ENCODE data around the gene SNAP47.

The SNAP47 gene

GRCh38 chr1:227732586-227733308 lies 2.5 kb upstream of the SNAP47 start:
- DNase-seq, result no peak

GRCh38 chr1:227733309-227733705 lies 1.9 kb upstream of the SNAP47 start:
- no peak for DNase-seq

- DNase-seq, result no peak
Measured at GRCh38 chr1:227733751-227734545, 1.3 kb upstream of the SNAP47 start.

GRCh38 chr1:227734546-227734855 lies 734 bp upstream of the SNAP47 start:
- no peak for DNase-seq

- no peak for DNase-seq
Measured at GRCh38 chr1:227735539-227736285, 477 bp downstream of the SNAP47 start.

- DNase-seq, result no peak
Measured at GRCh38 chr1:227736814-227737432, 1.7 kb downstream of the SNAP47 start.

- no peak for DNase-seq
Measured at GRCh38 chr1:227738820-227739219, 3.6 kb downstream of the SNAP47 start.

- DNase-seq, result no peak
Measured at GRCh38 chr1:227739636-227740035, 4.4 kb downstream of the SNAP47 start.

- DNase-seq, result no peak
Measured at GRCh38 chr1:227740401-227740960, 5.2 kb downstream of the SNAP47 start.

GRCh38 chr1:227741166-227741870 lies 6.1 kb downstream of the SNAP47 start:
- no peak for DNase-seq

- DNase-seq, result no peak
Measured at GRCh38 chr1:227742738-227743715, 7.8 kb downstream of the SNAP47 start.

GRCh38 chr1:227744668-227745067 lies 9.4 kb downstream of the SNAP47 start:
- DNase-seq, result no peak

- DNase-seq, result no peak
Measured at GRCh38 chr1:227745568-227746265, 10.5 kb downstream of the SNAP47 start.

GRCh38 chr1:227746676-227747075 lies 11.4 kb downstream of the SNAP47 start:
- DNase-seq, result no peak

- no peak for DNase-seq
Measured at GRCh38 chr1:227747382-227747781, 12.1 kb downstream of the SNAP47 start.

GRCh38 chr1:227747948-227748495 lies 12.8 kb downstream of the SNAP47 start:
- no peak for DNase-seq

GRCh38 chr1:227748496-227749182 lies 13.4 kb downstream of the SNAP47 start:
- DNase-seq, result peak; percentile 66

GRCh38 chr1:227749225-227749624 lies 14.0 kb downstream of the SNAP47 start:
- no peak for DNase-seq

GRCh38 chr1:227749916-227750710 lies 14.9 kb downstream of the SNAP47 start:
- no peak for DNase-seq

All from activated CD4-positive, alpha-beta T cell treated with anti-CD3 and anti-CD28 coated beads, Interleukin-10, Interleukin-2, amounts not matched to agents 100 ng/mL and 50 ng/mL, durations not matched to agents 16 hours and 8 hours (primary cell).